Ectodermal cell (in vitro differentiated cells): ENCODE data around the gene KRT76.

ENCODE experiments used
- H3K27ac ChIP-seq: 2 replicates; pipeline ENCODE4 v1.7.0; 2013; ENCODE audit warnings: mild to moderate bottlenecking, low read depth, low read length; ENCODE audit not compliant: insufficient read depth, poor library complexity, severe bottlenecking
- H3K27me3 ChIP-seq: 2 replicates; pipeline ENCODE4 v1.7.0; 2013; ENCODE audit warnings: mild to moderate bottlenecking, low read length; ENCODE audit not compliant: insufficient read depth, control insufficient read depth, poor library complexity, severe bottlenecking
- H3K36me3 ChIP-seq: one replicate; pipeline ENCODE4 v1.7.0; 2013; ENCODE audit warnings: low read length; ENCODE audit not compliant: control insufficient read depth, insufficient read depth
- H3K4me1 ChIP-seq: one replicate; pipeline ENCODE4 v1.7.0; 2013; ENCODE audit warnings: low read length; ENCODE audit not compliant: control insufficient read depth, insufficient read depth
- H3K4me3 ChIP-seq: 2 replicates; pipeline ENCODE4 v1.7.0; 2013; ENCODE audit warnings: low read depth, low read length, control low read depth; ENCODE audit not compliant: insufficient read depth
- H3K9me3 ChIP-seq: 2 replicates; pipeline ENCODE4 v1.7.0; 2013; ENCODE audit warnings: mild to moderate bottlenecking, low read length, moderate library complexity; ENCODE audit not compliant: control insufficient read depth
- WGBS, 2 experiments: methylation state at CpG; one replicate each; pipeline ENCODE4 v1.1.7; 2013; ENCODE audit warnings: missing lambda C conversion rate in 2 of 2; 5-methylcytosine and 5-hydroxymethylcytosine counted together

Gene KRT76

DNA sequence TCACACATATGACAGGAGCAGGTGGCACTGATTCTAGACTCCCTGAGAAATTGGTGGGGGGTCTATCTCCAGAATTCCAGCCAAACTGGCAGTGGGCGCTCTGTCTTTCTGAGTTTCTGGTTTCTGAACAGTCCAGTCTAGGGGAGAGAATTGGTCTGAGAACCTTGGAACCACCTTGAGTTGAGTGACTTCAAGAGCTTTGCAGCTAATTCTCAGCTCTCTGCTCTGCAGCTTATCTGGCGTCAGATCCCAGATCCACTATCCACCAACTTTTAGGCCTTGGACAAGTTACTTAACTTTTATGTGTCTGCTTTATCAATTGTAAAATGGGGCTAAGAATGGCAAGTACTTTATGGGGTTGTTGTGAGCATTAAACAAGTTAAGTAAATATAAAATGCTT, 1.7 kb upstream of the KRT76 start:
- no peaks in the 10 kb centered on the region for H3K36me3 ChIP-seq
- H3K4me3 ChIP-seq: no peak overlapping the region
- no peaks in the 10 kb centered on the region for H3K9me3 ChIP-seq
- H3K27me3 ChIP-seq: peaks cover 3% of the 10 kb centered on the region
- no peak overlapping the region for H3K27ac ChIP-seq
- WGBS, 2 experiments: 95% methylated on average over 2 of the region's 2 CpGs
- no peaks in the 10 kb centered on the region for H3K4me1 ChIP-seq

- WGBS, 2 experiments: 94 to 96% methylated on average over 4 of the region's 4 CpGs
- Histone ChIP-seq H3K4me3 (no peak overlapping the region), H3K4me1 (no peaks in the 10 kb centered on the region), H3K27me3 (peaks cover 3% of the 10 kb centered on the region), H3K9me3 (no peaks in the 10 kb centered on the region), H3K36me3 (no peaks in the 10 kb centered on the region), H3K27ac (no peak overlapping the region)
These were observed 421 bp upstream of the KRT76 start for GRCh38 chr12:52777566-52777965.

GRCh38 chr12:52776435-52776834, 710 bp downstream of the KRT76 start:
- no peak overlapping the region for H3K4me3 ChIP-seq
- H3K4me1 ChIP-seq: no peaks in the 10 kb centered on the region
- H3K27ac ChIP-seq: no peak overlapping the region
- H3K27me3 ChIP-seq: peaks cover 3% of the 10 kb centered on the region
- WGBS, 2 experiments: 89 to 94% methylated on average over 5 of the region's 5 CpGs
- no peaks in the 10 kb centered on the region for H3K9me3 ChIP-seq
- H3K36me3 ChIP-seq: no peaks in the 10 kb centered on the region

DNA sequence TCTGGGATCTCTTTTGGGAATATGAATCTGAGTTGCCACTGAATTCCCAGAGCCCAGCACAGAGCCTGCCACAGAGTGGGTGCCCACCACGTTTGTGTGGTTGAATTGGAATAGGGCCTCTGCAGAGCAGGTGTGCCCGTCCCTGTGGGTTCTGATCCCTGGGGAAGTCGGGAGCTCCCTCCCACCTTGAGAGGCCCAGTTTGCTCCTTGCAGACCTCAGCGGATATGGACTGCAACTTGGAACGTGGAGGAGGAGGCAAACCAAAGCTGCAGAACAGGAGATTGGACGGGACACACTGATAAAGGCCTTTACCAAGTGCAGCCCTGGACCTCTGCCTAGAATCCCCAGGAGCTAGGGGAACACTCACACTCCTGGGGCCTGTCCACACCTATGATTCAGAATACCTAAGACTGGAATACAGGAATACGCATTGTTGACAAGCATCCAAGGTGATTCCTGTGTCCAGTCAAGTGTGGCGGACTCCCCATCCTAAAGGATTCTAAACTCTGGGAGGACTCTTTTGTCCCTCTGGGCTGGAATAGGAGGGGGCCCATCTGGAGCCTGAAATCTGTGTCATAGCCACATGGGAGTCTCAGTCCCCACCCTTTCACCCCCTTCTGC, 2.4 kb downstream of the KRT76 start:
- Histone ChIP-seq H3K27me3 (no peaks in the 10 kb centered on the region), H3K4me1 (no peaks in the 10 kb centered on the region), H3K36me3 (no peaks in the 10 kb centered on the region), H3K9me3 (no peaks in the 10 kb centered on the region), H3K4me3 (no peak overlapping the region), H3K27ac (no peak overlapping the region)
- 91 to 92% methylated on average over 8 of the region's 8 CpGs for WGBS, 2 experiments

GRCh38 chr12:52772772-52773171, 4.4 kb downstream of the KRT76 start:
- 77 to 82% methylated on average over 3 of the region's 3 CpGs for WGBS, 2 experiments
- Histone ChIP-seq H3K27me3 (no peaks in the 10 kb centered on the region), H3K36me3 (no peaks in the 10 kb centered on the region), H3K27ac (no peak overlapping the region), H3K4me1 (no peaks in the 10 kb centered on the region), H3K9me3 (no peaks in the 10 kb centered on the region), H3K4me3 (no peak overlapping the region)

GRCh38 chr12:52772188-52772587, 5.0 kb downstream of the KRT76 start:
- Histone ChIP-seq H3K4me3 (no peak overlapping the region), H3K4me1 (no peaks in the 10 kb centered on the region), H3K27me3 (no peaks in the 10 kb centered on the region), H3K9me3 (no peaks in the 10 kb centered on the region), H3K36me3 (no peaks in the 10 kb centered on the region), H3K27ac (no peak overlapping the region)
- WGBS, 2 experiments: 90 to 91% methylated on average over 4 of the region's 4 CpGs

- Histone ChIP-seq H3K9me3 (no peaks in the 10 kb centered on the region), H3K27ac (no peak overlapping the region), H3K4me3 (no peak overlapping the region), H3K36me3 (no peaks in the 10 kb centered on the region), H3K4me1 (no peaks in the 10 kb centered on the region), H3K27me3 (no peaks in the 10 kb centered on the region)
- WGBS, 2 experiments: 79 to 81% methylated on average over 4 of the region's 4 CpGs
These were observed 5.6 kb downstream of the KRT76 start for GRCh38 chr12:52771505-52771904.

DNA sequence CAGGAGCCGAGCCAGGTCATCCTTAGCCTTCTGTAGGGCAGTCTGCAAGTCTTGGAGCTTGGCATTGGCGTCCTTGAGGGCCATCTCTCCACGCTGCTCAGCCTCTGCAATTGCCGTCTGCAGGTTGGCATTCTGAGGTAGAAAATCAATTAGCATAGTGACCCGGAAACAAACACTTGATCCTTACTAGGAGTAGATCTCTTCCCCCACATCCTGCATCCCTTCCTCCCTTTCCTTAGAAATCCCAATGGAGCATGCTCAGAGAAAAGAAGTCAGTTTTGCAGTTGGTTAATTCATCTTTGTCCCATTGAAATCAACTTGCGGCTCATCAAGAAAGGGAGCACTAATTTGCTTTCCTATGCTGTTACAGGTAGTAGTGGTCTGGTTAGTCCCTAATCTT, 6.1 kb downstream of the KRT76 start:
- 89 to 91% methylated on average over 6 of the region's 6 CpGs for WGBS, 2 experiments

GRCh38 chr12:52769946-52770345, 7.2 kb downstream of the KRT76 start:
- no peaks in the 10 kb centered on the region for H3K9me3 ChIP-seq
- H3K27ac ChIP-seq: no peak overlapping the region
- no peaks in the 10 kb centered on the region for H3K36me3 ChIP-seq
- H3K27me3 ChIP-seq: no peaks in the 10 kb centered on the region
- no peak overlapping the region for H3K4me3 ChIP-seq
- H3K4me1 ChIP-seq: no peaks in the 10 kb centered on the region

More for the DNA sequence above, 6.1 kb downstream of the KRT76 start:
- H3K27me3 ChIP-seq: no peaks in the 10 kb centered on the region
- H3K4me3 ChIP-seq: no peak overlapping the region
- H3K9me3 ChIP-seq: no peaks in the 10 kb centered on the region
- H3K36me3 ChIP-seq: no peaks in the 10 kb centered on the region
- no peak overlapping the region for H3K27ac ChIP-seq
- H3K4me1 ChIP-seq: no peaks in the 10 kb centered on the region

DNA sequence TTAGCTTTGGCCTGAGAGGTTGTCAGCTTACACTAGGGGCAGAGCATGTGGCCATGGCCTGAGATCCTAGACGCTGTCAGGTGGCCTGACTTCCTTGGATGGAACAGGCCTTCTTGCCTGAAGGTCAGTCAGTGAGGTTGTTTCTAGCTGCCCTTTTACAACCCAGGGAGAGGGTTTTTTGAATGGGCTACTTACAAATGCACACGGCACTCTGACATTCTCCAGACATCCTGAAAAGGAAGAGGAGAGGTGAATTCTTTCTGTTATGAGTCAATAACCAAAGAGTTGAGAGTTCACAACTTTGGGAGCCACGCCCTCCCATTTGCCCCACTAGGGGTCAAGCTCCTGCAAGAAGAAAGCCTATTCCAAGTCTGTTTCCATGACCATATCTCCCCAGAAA, 7.8 kb downstream of the KRT76 start:
- no peaks in the 10 kb centered on the region for H3K4me1 ChIP-seq
- H3K27ac ChIP-seq: no peak overlapping the region
- H3K4me3 ChIP-seq: no peak overlapping the region
- H3K27me3 ChIP-seq: no peaks in the 10 kb centered on the region
- H3K36me3 ChIP-seq: no peaks in the 10 kb centered on the region
- 83 to 88% methylated on average over 3 of the region's 3 CpGs for WGBS, 2 experiments
- no peaks in the 10 kb centered on the region for H3K9me3 ChIP-seq
